Mammary epithelial cell (primary cell): ENCODE measurements around the gene TDG.

Source experiments
- CTCF ChIP-seq, 2 donors: IDR thresholded peaks in 1 of 2; conservative IDR thresholded peaks in 1 of 2; 2 replicates each; pipeline ENCODE4 v1.5.1; 2011 to 2012; ENCODE audit warnings: inconsistent platforms in 2 of 2, low read length in 2 of 2, mild to moderate bottlenecking in 2 of 2, control low read depth in 1 of 2, low read depth in 1 of 2; ENCODE audit not compliant: insufficient read depth in 1 of 2; ENCODE audit errors: extremely low read depth in 1 of 2
- EZH2 ChIP-seq: IDR thresholded peaks from 2 replicates; pipeline ENCODE4 v1.6.1; 2012; ENCODE audit warnings: low read length, inconsistent platforms, borderline replicate concordance

- no peak for TF ChIP-seq CTCF (conservative IDR thresholded peaks at IDR 0.05 in 1 of 2, IDR thresholded peaks at IDR 0.05 in 1 of 2; ENCODE audit: extremely low read depth in 1 of 2, insufficient read depth in 1 of 2, low read depth in 1 of 2, low read length in 2 of 2)
- TF ChIP-seq EZH2 = no peak
These were observed 21.2 kb downstream of the TDG start for GRCh38 chr12:103986829-103987228.
